Prostate gland (tissue), 2 donors: Measurements from ENCODE around the gene ACIN1. TPM values are rescaled to one million over a fixed set of nuclear protein-coding genes. Genes with fewer than 3 reads are reported as not detected.

ENCODE experiments used
- DNase-seq: peaks from one replicate; pipeline ENCODE4 v3.0.0-alpha.2; 2019; ENCODE audit warnings: low spot score
- H3K27ac ChIP-seq, 2 donors: fragments of 200-600 bp; sonication (generic); 2 replicates each; pipeline ENCODE4 v1.5.1; 2017 to 2019
- H3K27me3 ChIP-seq: fragments of 200-600 bp; sonication (generic); replicated peaks from 2 replicates; pipeline ENCODE4 v1.5.1; 2019; ENCODE audit not compliant: insufficient read depth
- H3K36me3 ChIP-seq, 2 donors: fragments of 200-600 bp; sonication (generic); 1 replicate in 1 of 2; 2 replicates in 1 of 2; pipeline versions ENCODE4 v1.5.1 to v1.8.1; 2017 to 2019
- H3K4me1 ChIP-seq: fragments of 200-600 bp; sonication (generic); replicated peaks from 2 replicates; pipeline ENCODE4 v1.5.1; 2019
- H3K4me3 ChIP-seq, 2 donors: fragments of 200-600 bp; sonication (generic); 2 replicates each; pipeline ENCODE4 v1.5.1; 2017 to 2019
- H3K9me3 ChIP-seq: fragments of 200-600 bp; sonication (generic); 2 replicates; pipeline ENCODE4 v1.5.1; 2017
- CTCF ChIP-seq, 4 experiments: fragments of 200-600 bp in 2 of 4; fragments of 450-650 bp in 2 of 4; sonication (generic) in 2 of 4; IDR thresholded peaks; 1 replicate in 3 of 4; 2 replicates in 1 of 4; pipeline ENCODE4 v1.5.1; 2016 to 2019; ENCODE audit warnings: antibody characterized with exemption in 4 of 4, mild to moderate bottlenecking in 2 of 4, moderate library complexity in 2 of 4
- POLR2A ChIP-seq: fragments of 450-650 bp; IDR thresholded peaks from one replicate; pipeline ENCODE4 v1.6.1; 2016; ENCODE audit warnings: antibody characterized with exemption, mild to moderate bottlenecking
- POLR2AphosphoS5 ChIP-seq: sonication (generic); formaldehyde crosslinking; IDR thresholded peaks from one replicate; pipeline ENCODE4 v1.6.1; 2017; ENCODE audit warnings: antibody characterized with exemption
- WGBS: methylation state at CpG from one replicate; pipeline ENCODE4 v1.1.5; 2018; 5-methylcytosine and 5-hydroxymethylcytosine counted together
- intact Hi-C: fragments of 100-400 bp; cut with DNase I; formaldehyde crosslinking; loops from one replicate; pipeline ENCODE4 v1.14.2; 2022
- total RNA-seq, 2 donors: library from RNA; depleted of rRNA; stranded (reverse); fragments of >200 nt; gene quantifications; one replicate each; pipeline ENCODE4 v1.1.0, GENCODE V29; 2016

Gene ACIN1
- total RNA-seq, 2 donors from 2014 or later, result 86.6 to 168 TPM

GRCh38 chr14:23105348-23105824, 10.4 kb upstream of the ACIN1 start:
- TF ChIP-seq POLR2AphosphoS5 (no peak), CTCF (IDR thresholded peaks at IDR 0.05) (no peak), POLR2A (no peak)
- Histone ChIP-seq H3K9me3 (no peaks in the 10 kb centered on the region), H3K4me1 (no peaks in the 10 kb centered on the region), H3K27me3 (no peaks in the 10 kb centered on the region), H3K36me3 (no peaks in the 10 kb centered on the region), H3K4me3 (no peak overlapping the region), H3K27ac (no peak overlapping the region)
- intact Hi-C loops, result no loop called here
- no peak for DNase-seq
- WGBS, result 97% methylated on average over 4 of the region's 4 CpGs

- intact Hi-C loops, result no loop called here
- Histone ChIP-seq H3K4me3 (no peak within 1 kb of the TSS), H3K4me1 (no peaks in the 10 kb centered on the region), H3K27me3 (no peaks in the 10 kb centered on the region), H3K36me3 (no peaks in the 10 kb centered on the region), H3K27ac (no peak within 1 kb of the TSS), H3K9me3 (no peaks in the 10 kb centered on the region)
- DNase-seq, result no peak
- 59% methylated on average over 11 of the region's 11 CpGs for WGBS
- TF ChIP-seq POLR2AphosphoS5, result no peak
- TF ChIP-seq POLR2A, result no peak
- TF ChIP-seq CTCF (IDR thresholded peaks at IDR 0.05), result no peak
Observed at GRCh38 chr14:23104591-23105347, 9.8 kb upstream of the ACIN1 start, which contains the start of gene CIROP. TSS of gene CIROP (minus strand) at chr14:23104989. CDS start at chr14:23104920, 69 bp downstream.

DNA sequence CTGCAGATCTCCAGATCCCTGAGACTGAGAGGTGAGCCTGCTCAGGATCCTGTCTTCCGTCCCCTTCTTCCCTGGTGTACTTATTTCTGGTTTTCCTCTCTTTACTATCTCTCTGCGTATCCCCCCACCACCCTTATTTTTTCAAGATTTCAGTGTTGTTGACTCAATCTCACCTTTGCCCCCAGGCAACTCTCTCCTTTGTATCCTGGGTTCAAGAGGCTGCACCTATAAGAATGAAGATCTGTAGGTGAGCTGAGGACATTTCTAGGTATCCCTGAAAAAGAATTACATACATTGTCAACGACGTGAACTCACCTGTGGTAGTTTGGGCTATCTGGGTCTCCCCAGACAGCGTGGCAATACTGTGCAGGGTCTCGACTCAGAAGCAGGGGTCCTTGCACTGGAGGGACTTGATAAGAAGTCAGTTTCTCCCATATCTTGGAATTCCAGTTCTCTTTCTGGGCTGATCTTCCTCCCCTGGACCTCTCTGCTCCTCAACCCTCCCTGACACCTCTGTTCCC, 9.2 kb upstream of the ACIN1 start:
- no peaks in the 10 kb centered on the region for H3K36me3 ChIP-seq
- intact Hi-C loops, result no loop called here
- no peaks in the 10 kb centered on the region for H3K27me3 ChIP-seq
- TF ChIP-seq POLR2A, result no peak
- TF ChIP-seq CTCF (IDR thresholded peaks at IDR 0.05), result no peak
- TF ChIP-seq POLR2AphosphoS5, result no peak
- no peak overlapping the region for H3K4me3 ChIP-seq
- DNase-seq, result no peak
- H3K9me3 ChIP-seq, result no peaks in the 10 kb centered on the region
- H3K27ac ChIP-seq, result no peak overlapping the region
- no peaks in the 10 kb centered on the region for H3K4me1 ChIP-seq
- WGBS, result 82% methylated on average over 6 of the region's 6 CpGs

DNA sequence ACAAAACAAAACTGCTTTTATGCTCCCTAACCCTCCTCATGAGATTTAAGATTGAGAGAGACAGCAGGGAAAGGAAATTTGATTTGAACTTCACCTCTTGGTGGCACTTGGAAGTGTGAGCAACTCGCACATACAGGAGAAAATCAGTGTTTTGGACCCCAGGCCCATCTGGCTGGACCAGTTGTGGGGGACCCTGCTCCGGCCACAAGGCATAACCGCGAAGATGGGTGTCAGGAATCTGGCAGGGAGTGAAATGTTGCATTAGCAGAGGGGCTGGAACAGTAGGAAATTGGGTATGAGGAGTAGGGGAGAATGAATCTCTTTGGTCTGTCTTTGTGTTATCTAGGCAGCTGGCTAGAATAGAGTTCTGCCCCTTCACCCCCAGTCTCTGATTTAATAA, 8.6 kb upstream of the ACIN1 start:
- TF ChIP-seq CTCF (IDR thresholded peaks at IDR 0.05), result no peak
- TF ChIP-seq POLR2A, result no peak
- TF ChIP-seq POLR2AphosphoS5, result no peak
- 94% methylated on average over 4 of the region's 4 CpGs for WGBS
- H3K27me3 ChIP-seq, result no peaks in the 10 kb centered on the region
- no peaks in the 10 kb centered on the region for H3K9me3 ChIP-seq
- intact Hi-C loops, result no loop called here
- H3K4me1 ChIP-seq, result no peaks in the 10 kb centered on the region
- no peak overlapping the region for H3K27ac ChIP-seq
- no peaks in the 10 kb centered on the region for H3K36me3 ChIP-seq
- no peak overlapping the region for H3K4me3 ChIP-seq
- no peak for DNase-seq

- no peak overlapping the region for H3K27ac ChIP-seq
- TF ChIP-seq POLR2A, result no peak
- TF ChIP-seq CTCF (IDR thresholded peaks at IDR 0.05), result no peak
- WGBS, result 88% methylated on average over 2 of the region's 2 CpGs
- H3K27me3 ChIP-seq, result no peaks in the 10 kb centered on the region
- no peaks in the 10 kb centered on the region for H3K9me3 ChIP-seq
- no peaks in the 10 kb centered on the region for H3K36me3 ChIP-seq
- intact Hi-C loops, result no loop called here
- H3K4me3 ChIP-seq, result no peak overlapping the region
- no peak for DNase-seq
- H3K4me1 ChIP-seq, result no peaks in the 10 kb centered on the region
Observed at GRCh38 chr14:23102801-23103200, 7.9 kb upstream of the ACIN1 start.
